Mammary epithelial cell (primary cell): ENCODE results near the gene CERS5.

Experiments
- EZH2 ChIP-seq: IDR thresholded peaks from 2 replicates; pipeline ENCODE4 v1.6.1; 2012; ENCODE audit warnings: low read length, inconsistent platforms, borderline replicate concordance
- TF ChIP-seq, protein P1 (sequence below), 2 donors: IDR thresholded peaks in 1 of 2; conservative IDR thresholded peaks in 1 of 2; 2 replicates each; pipeline ENCODE4 v1.5.1; 2011 to 2012; ENCODE audit warnings: inconsistent platforms in 2 of 2, low read length in 2 of 2, mild to moderate bottlenecking in 2 of 2, control low read depth in 1 of 2, low read depth in 1 of 2; ENCODE audit not compliant: insufficient read depth in 1 of 2; ENCODE audit errors: extremely low read depth in 1 of 2

DNA sequence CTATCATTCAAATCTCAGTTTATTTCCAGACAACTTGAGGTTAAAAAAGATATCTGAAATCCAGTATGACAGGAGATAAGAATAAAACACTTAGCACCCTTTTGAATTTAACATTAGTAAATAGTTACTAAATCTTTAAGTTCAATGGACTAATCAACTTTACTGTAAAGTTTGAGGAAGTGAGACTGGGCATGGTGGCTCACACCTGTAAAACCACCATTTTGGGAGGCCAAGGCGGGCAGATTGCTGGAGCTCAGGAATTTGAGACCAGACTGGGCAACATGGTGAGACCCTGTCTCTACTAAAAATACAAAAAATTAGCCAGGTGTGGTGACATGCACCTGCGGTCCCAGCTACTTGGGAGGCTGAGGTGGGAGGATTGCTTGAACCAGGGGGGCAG lies 40.3 kb upstream of the CERS5 start:
- TF ChIP-seq, protein P1, sequence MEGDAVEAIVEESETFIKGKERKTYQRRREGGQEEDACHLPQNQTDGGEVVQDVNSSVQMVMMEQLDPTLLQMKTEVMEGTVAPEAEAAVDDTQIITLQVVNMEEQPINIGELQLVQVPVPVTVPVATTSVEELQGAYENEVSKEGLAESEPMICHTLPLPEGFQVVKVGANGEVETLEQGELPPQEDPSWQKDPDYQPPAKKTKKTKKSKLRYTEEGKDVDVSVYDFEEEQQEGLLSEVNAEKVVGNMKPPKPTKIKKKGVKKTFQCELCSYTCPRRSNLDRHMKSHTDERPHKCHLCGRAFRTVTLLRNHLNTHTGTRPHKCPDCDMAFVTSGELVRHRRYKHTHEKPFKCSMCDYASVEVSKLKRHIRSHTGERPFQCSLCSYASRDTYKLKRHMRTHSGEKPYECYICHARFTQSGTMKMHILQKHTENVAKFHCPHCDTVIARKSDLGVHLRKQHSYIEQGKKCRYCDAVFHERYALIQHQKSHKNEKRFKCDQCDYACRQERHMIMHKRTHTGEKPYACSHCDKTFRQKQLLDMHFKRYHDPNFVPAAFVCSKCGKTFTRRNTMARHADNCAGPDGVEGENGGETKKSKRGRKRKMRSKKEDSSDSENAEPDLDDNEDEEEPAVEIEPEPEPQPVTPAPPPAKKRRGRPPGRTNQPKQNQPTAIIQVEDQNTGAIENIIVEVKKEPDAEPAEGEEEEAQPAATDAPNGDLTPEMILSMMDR (conservative IDR thresholded peaks at IDR 0.05 in 1 of 2, IDR thresholded peaks at IDR 0.05 in 1 of 2; ENCODE audit: extremely low read depth in 1 of 2, insufficient read depth in 1 of 2, low read depth in 1 of 2, low read length in 2 of 2): no peak
- TF ChIP-seq EZH2: no peak
